Right lobe of liver (tissue), 5 donors: Measurements from ENCODE around the gene PARP15. TPM values are rescaled to one million over a fixed set of nuclear protein-coding genes. Genes with fewer than 3 reads are reported as not detected.

Experiments
- total RNA-seq, 6 experiments: library from RNA; depleted of rRNA in 2 of 6; stranded (reverse); fragments of >200 nt in 2 of 6; fragmentation: NEBNext Ultra II Directional in 3 of 6; extraction: Animal tissue kit (Norgen Biotek cat#: 25700) in 3 of 6; gene quantifications; one replicate each; pipeline versions ENCODE4 v1.1.0 to v1.2.4, GENCODE V29; 2016 to 2023
- donor health status: DM: no; HTN: no; CAD: no.
- donor health status: DM: no; HTN: no; CAD: no.
- donor health status: DM: no; HTN: yes; CAD: no.
- donor health status: DM: no; HTN: yes; CAD: no.

PARP15 gene
- total RNA-seq, 6 experiments from 2014 or later = 0.37 to 1.5 (median 1.3) TPM

Other genes starting within 250 kb of the PARP15 start
- gene MIX23, start 194.4 kb upstream of the PARP15 start, total RNA-seq = 10 to 100 TPM; 21.3 to 36.0 (median 27.1) TPM
- 10 to 100 TPM; 26.9 to 57.0 (median 51.5) TPM for gene FAM162A, start 193.5 kb upstream of the PARP15 start, total RNA-seq
- 1 to 10 TPM; 1.4 to 4.0 (median 2.1) TPM for gene WDR5B, start 161.6 kb upstream of the PARP15 start, total RNA-seq
- 10 to 100 TPM; 33.7 to 61.3 (median 51.2) TPM for gene KPNA1, start 62.7 kb upstream of the PARP15 start, total RNA-seq
- 10 to 100 TPM; 35.5 to 64.7 (median 42.5) TPM for gene PARP9, start 13.3 kb upstream of the PARP15 start, total RNA-seq
- 10 to 100 TPM; 31.3 to 63.7 (median 38.4) TPM for gene DTX3L, start 13.3 kb upstream of the PARP15 start, total RNA-seq
- 100 to 1,000 TPM in 1 of 6 experiments, 10 to 100 TPM in 5; 35.2 to 111 (median 37.3) TPM for gene PARP14, start 103.2 kb downstream of the PARP15 start, total RNA-seq
- 1 to 10 TPM; 2.4 to 4.0 (median 3.3) TPM for gene HSPBAP1, start 216.2 kb downstream of the PARP15 start, total RNA-seq
- 1 to 10 TPM; 5.5 to 8.6 (median 6.7) TPM for gene SLC49A4, start 217.4 kb downstream of the PARP15 start, total RNA-seq